Stimulated activated effector memory CD8-positive, alpha-beta T cell treated with anti-CD3 and anti-CD28 coated beads, Interleukin-12 subunit alpha, Interleukin-12 subunit beta, amount 100 ng/mL, for 72 hours (primary cell): Measurements from ENCODE around the gene IMMP2L.
"Not testable (repeated sequence)": the region's sequence is repeated elsewhere in the genome, so short reads cannot be mapped to it uniquely, and the experiment has no call there.

Experiments
- ATAC-seq: fragments of 150-1000 bp; cut with Tn5 transposase; 2 replicates; pipeline ENCODE4 v1.10.0; 2021
- DNase-seq, 2 donors: peaks; one replicate each; pipeline ENCODE4 v3.0.0; 2021 to 2022; ENCODE audit warnings: low spot score in 2 of 2
- H3K27ac Mint-ChIP-seq: one replicate; pipeline ENCODE4 v1.8.0; 2022; ENCODE audit warnings: mild to moderate bottlenecking, mixed read lengths
- H3K36me3 Mint-ChIP-seq: one replicate; pipeline ENCODE4 v1.8.0; 2022; ENCODE audit warnings: mild to moderate bottlenecking, mixed read lengths
- H3K4me1 Mint-ChIP-seq: one replicate; pipeline ENCODE4 v1.8.0; 2022; ENCODE audit warnings: mixed read lengths
- H3K4me3 Mint-ChIP-seq: one replicate; pipeline ENCODE4 v1.8.0; 2022; ENCODE audit warnings: mild to moderate bottlenecking, mixed read lengths
- H3K9me3 Mint-ChIP-seq: one replicate; pipeline ENCODE4 v1.8.0; 2022; ENCODE audit warnings: mixed read lengths

IMMP2L gene

GRCh38 chr7:111529507-111530355 lies 32.6 kb downstream of the IMMP2L start:
- no peaks in the 10 kb centered on the region for H3K36me3 Mint-ChIP-seq
- ATAC-seq (no peak), DNase-seq (no peak)
- H3K4me1 Mint-ChIP-seq = peaks cover 9% of the 10 kb centered on the region
- no peak overlapping the region for H3K4me3 Mint-ChIP-seq
- no peak overlapping the region for H3K27ac Mint-ChIP-seq
- H3K9me3 Mint-ChIP-seq = no peaks in the 10 kb centered on the region

- no peak overlapping the region for H3K27ac Mint-ChIP-seq
- H3K9me3 Mint-ChIP-seq = no peaks in the 10 kb centered on the region
- ATAC-seq (peak; percentile 65), DNase-seq (no peak)
- no peak overlapping the region for H3K4me3 Mint-ChIP-seq
- H3K36me3 Mint-ChIP-seq = no peaks in the 10 kb centered on the region
- H3K4me1 Mint-ChIP-seq = peaks cover 9% of the 10 kb centered on the region
These were observed 34.0 kb downstream of the IMMP2L start for GRCh38 chr7:111528331-111528730.

- no peak overlapping the region for H3K27ac Mint-ChIP-seq
- no peak for ATAC-seq
- H3K36me3 Mint-ChIP-seq = no peaks in the 10 kb centered on the region
- no peaks in the 10 kb centered on the region for H3K9me3 Mint-ChIP-seq
- no peak for DNase-seq
- peaks cover 9% of the 10 kb centered on the region for H3K4me1 Mint-ChIP-seq
- no peak overlapping the region for H3K4me3 Mint-ChIP-seq
These were observed 34.7 kb downstream of the IMMP2L start for GRCh38 chr7:111527545-111527944.

- H3K9me3 Mint-ChIP-seq = no peaks in the 10 kb centered on the region
- no peak overlapping the region for H3K4me3 Mint-ChIP-seq
- peaks cover 5% of the 10 kb centered on the region for H3K36me3 Mint-ChIP-seq
- peaks cover 9% of the 10 kb centered on the region for H3K4me1 Mint-ChIP-seq
- ATAC-seq (no peak), DNase-seq (no peak)
- H3K27ac Mint-ChIP-seq = no peak overlapping the region
These were observed 37.2 kb downstream of the IMMP2L start for GRCh38 chr7:111525100-111525499.

- no peak for ATAC-seq
- no peaks in the 10 kb centered on the region for H3K9me3 Mint-ChIP-seq
- no peak overlapping the region for H3K27ac Mint-ChIP-seq
- no peak overlapping the region for H3K4me3 Mint-ChIP-seq
- H3K36me3 Mint-ChIP-seq = peaks cover 14% of the 10 kb centered on the region
- no peak for DNase-seq
- H3K4me1 Mint-ChIP-seq = no peaks in the 10 kb centered on the region
These were observed 40.6 kb downstream of the IMMP2L start for GRCh38 chr7:111521660-111522059.

GRCh38 chr7:111518264-111518663 lies 44.0 kb downstream of the IMMP2L start:
- Mint-ChIP-seq H3K4me1 (no peaks in the 10 kb centered on the region), H3K9me3 (no peaks in the 10 kb centered on the region), H3K36me3 (peaks cover 14% of the 10 kb centered on the region), H3K4me3 (no peak overlapping the region), H3K27ac (no peak overlapping the region)
- ATAC-seq = no peak
- no peak for DNase-seq

- H3K27ac Mint-ChIP-seq = no peak overlapping the region
- no peaks in the 10 kb centered on the region for H3K4me1 Mint-ChIP-seq
- ATAC-seq (no peak), DNase-seq (no peak)
- H3K9me3 Mint-ChIP-seq = no peaks in the 10 kb centered on the region
- H3K4me3 Mint-ChIP-seq = no peak overlapping the region
- peaks cover 14% of the 10 kb centered on the region for H3K36me3 Mint-ChIP-seq
These were observed 44.7 kb downstream of the IMMP2L start for GRCh38 chr7:111517549-111517951.

- Mint-ChIP-seq H3K36me3 (peaks cover 14% of the 10 kb centered on the region), H3K4me1 (no peaks in the 10 kb centered on the region), H3K9me3 (no peaks in the 10 kb centered on the region), H3K27ac (no peak overlapping the region), H3K4me3 (no peak overlapping the region)
- ATAC-seq = no peak
- no peak for DNase-seq
These were observed 45.7 kb downstream of the IMMP2L start for GRCh38 chr7:111516612-111517011.

GRCh38 chr7:111513566-111513965 lies 48.7 kb downstream of the IMMP2L start:
- Mint-ChIP-seq H3K36me3 (peaks cover 6% of the 10 kb centered on the region), H3K27ac (no peak overlapping the region), H3K4me3 (no peak overlapping the region), H3K4me1 (no peaks in the 10 kb centered on the region), H3K9me3 (no peaks in the 10 kb centered on the region)
- no peak for DNase-seq
- no peak for ATAC-seq

GRCh38 chr7:111511845-111512244 lies 50.4 kb downstream of the IMMP2L start:
- H3K4me3 Mint-ChIP-seq = no peak overlapping the region
- no peak for DNase-seq
- peak; percentile 66 for ATAC-seq
- peaks cover 7% of the 10 kb centered on the region for H3K4me1 Mint-ChIP-seq
- no peak overlapping the region for H3K27ac Mint-ChIP-seq
- H3K9me3 Mint-ChIP-seq = no peaks in the 10 kb centered on the region
- peaks cover 5% of the 10 kb centered on the region for H3K36me3 Mint-ChIP-seq

GRCh38 chr7:111510584-111511378 lies 51.5 kb downstream of the IMMP2L start:
- Mint-ChIP-seq H3K36me3 (peaks cover 5% of the 10 kb centered on the region), H3K4me3 (no peak overlapping the region), H3K9me3 (no peaks in the 10 kb centered on the region), H3K27ac (no peak overlapping the region), H3K4me1 (peaks cover 7% of the 10 kb centered on the region)
- no peak for ATAC-seq
- no peak for DNase-seq

GRCh38 chr7:111510062-111510461 lies 52.2 kb downstream of the IMMP2L start:
- Mint-ChIP-seq H3K36me3 (peaks cover 5% of the 10 kb centered on the region), H3K27ac (no peak overlapping the region), H3K4me1 (peaks cover 7% of the 10 kb centered on the region), H3K4me3 (no peak overlapping the region), H3K9me3 (no peaks in the 10 kb centered on the region)
- no peak for ATAC-seq
- no peak for DNase-seq

GRCh38 chr7:111509288-111509687 lies 53.0 kb downstream of the IMMP2L start:
- peaks cover 5% of the 10 kb centered on the region for H3K36me3 Mint-ChIP-seq
- no peak for ATAC-seq
- no peak for DNase-seq
- H3K4me1 Mint-ChIP-seq = peaks cover 7% of the 10 kb centered on the region
- H3K27ac Mint-ChIP-seq = no peak overlapping the region
- H3K9me3 Mint-ChIP-seq = no peaks in the 10 kb centered on the region
- H3K4me3 Mint-ChIP-seq = no peak overlapping the region

- Mint-ChIP-seq H3K9me3 (no peaks in the 10 kb centered on the region), H3K4me3 (no peak overlapping the region), H3K4me1 (peaks cover 7% of the 10 kb centered on the region), H3K36me3 (peaks cover 5% of the 10 kb centered on the region), H3K27ac (no peak overlapping the region)
- DNase-seq (no peak), ATAC-seq (no peak)
These were observed 53.9 kb downstream of the IMMP2L start for GRCh38 chr7:111508387-111508786.

GRCh38 chr7:111505422-111505821 lies 56.9 kb downstream of the IMMP2L start:
- not testable (repeated sequence) for H3K36me3 Mint-ChIP-seq, ATAC-seq, H3K4me3 Mint-ChIP-seq, H3K4me1 Mint-ChIP-seq, DNase-seq, H3K27ac Mint-ChIP-seq, H3K9me3 Mint-ChIP-seq

GRCh38 chr7:111501799-111502198 lies 60.5 kb downstream of the IMMP2L start:
- H3K9me3 Mint-ChIP-seq, ATAC-seq, H3K4me3 Mint-ChIP-seq, H3K27ac Mint-ChIP-seq, H3K4me1 Mint-ChIP-seq, H3K36me3 Mint-ChIP-seq, DNase-seq: not testable (repeated sequence)
